Measurements from ENCODE around the gene UBR4. TPM values are rescaled to one million over a fixed set of nuclear protein-coding genes. Genes with fewer than 3 reads are reported as not detected.

UBR4 gene
- polyA plus RNA-seq, 4 donors: 111 to 132 (median 118) TPM

Other genes starting within 250 kb of the UBR4 start
- 10 to 100 TPM; 46.0 to 50.7 (median 49.1) TPM for gene EMC1, start 41.3 kb upstream of the UBR4 start, polyA plus RNA-seq (ENCODE audit: insufficient read length in 4 of 4)
- gene MRTO4, start 41.5 kb upstream of the UBR4 start, polyA plus RNA-seq (ENCODE audit: insufficient read length in 4 of 4): 10 to 100 TPM; 27.0 to 29.3 (median 28.2) TPM
- 1 to 10 TPM; 1.0 to 1.3 (median 1.1) TPM for gene AKR7A3, start 78.5 kb upstream of the UBR4 start, polyA plus RNA-seq (ENCODE audit: insufficient read length in 4 of 4)
- 100 to 1,000 TPM in 1 of 4 donors, 10 to 100 TPM in 3; 80.6 to 103 (median 85.7) TPM for gene AKR7A2, start 101.9 kb upstream of the UBR4 start, polyA plus RNA-seq (ENCODE audit: insufficient read length in 4 of 4)
- 10 to 100 TPM; 12.0 to 15.7 (median 12.3) TPM for gene SLC66A1, start 102.1 kb upstream of the UBR4 start, polyA plus RNA-seq (ENCODE audit: insufficient read length in 4 of 4)